GM12878 (cell line): Measurements from ENCODE around the gene CYS1. TPM values are rescaled to one million over a fixed set of nuclear protein-coding genes. Genes with fewer than 3 reads are reported as not detected.

Source experiments
- ATAC-seq: fragments of 200-7000 bp; cut with Tn5 transposase; 3 replicates; pipeline ENCODE4 v1.9.1; 2020; ENCODE audit warnings: mild to moderate bottlenecking, moderate library complexity
- BruUV-seq: library from RNA; stranded (reverse); fragments of 400-500 nt; replicated peaks from 2 replicates; lab custom pipeline; 2021; lab: Mats Ljungman, UMichigan
- CTCF ChIA-PET: fragments of 300-600 bp; sonication (Branson Sonifier 250); formaldehyde crosslinking; extraction: SDS; loops from one replicate; lab custom pipeline; 2021; ENCODE audit warnings: inconsistent platforms; lab: Yijun Ruan, JAX
- POLR2A ChIA-PET: fragments of 350-600 bp; formaldehyde crosslinking; extraction: SDS; loops from one replicate; lab custom pipeline; 2021; ENCODE audit warnings: inconsistent platforms; lab: Charles Lee
- RAD21 ChIA-PET: fragments of 300-600 bp; sonication (Branson Sonifier 250); formaldehyde crosslinking; loops from one replicate; lab custom pipeline; 2023; ENCODE audit warnings: antibody characterized with exemption; ENCODE audit not compliant: unreplicated experiment; lab: Charles Lee
- SMC1A ChIA-PET: fragments of 300-600 bp; sonication (Branson Sonifier 250); formaldehyde crosslinking; loops from one replicate; lab custom pipeline; 2023; ENCODE audit not compliant: unreplicated experiment, uncharacterized antibody; lab: Charles Lee
- DNase-seq: peaks from one replicate; pipeline ENCODE4 v3.0.0-alpha.2; 2011; ENCODE audit warnings: low read depth, low spot score
- FAIRE-seq: peaks from 3 replicates; lab custom pipeline; 2011; peaks lifted over from hg19 to GRCh38; lab: Jason Lieb, UNC
- H2AFZ ChIP-seq: 2 replicates; pipeline ENCODE4 v1.6.0; 2011; ENCODE audit warnings: low read depth, low read length, control low read depth; ENCODE audit not compliant: control insufficient read depth
- H3K27ac ChIP-seq: 2 replicates; pipeline ENCODE4 v1.5.1; 2011; ENCODE audit warnings: control low read depth; ENCODE audit not compliant: control insufficient read depth, insufficient read depth
- H3K27me3 ChIP-seq, 2 experiments: replicated peaks in 1 of 2; 2 replicates each; pipeline versions ENCODE4 v1.6.0 to v1.6.1; 2011; ENCODE audit warnings: low read length in 1 of 2; ENCODE audit not compliant: control insufficient read depth in 2 of 2, insufficient read depth in 2 of 2
- H3K36me3 ChIP-seq, 2 experiments: 2 replicates each; pipeline ENCODE4 v1.5.1; 2011; ENCODE audit warnings: low read length in 1 of 2; ENCODE audit not compliant: control insufficient read depth in 2 of 2, insufficient read depth in 2 of 2
- H3K4me1 ChIP-seq: 2 replicates; pipeline ENCODE4 v1.6.1; 2011; ENCODE audit warnings: mild to moderate bottlenecking, low read length, moderate library complexity, mixed read lengths; ENCODE audit not compliant: control insufficient read depth, insufficient read depth
- H3K4me2 ChIP-seq: 2 replicates; pipeline ENCODE4 v1.6.0; 2011; ENCODE audit warnings: control low read depth; ENCODE audit not compliant: control insufficient read depth, insufficient read depth
- H3K4me3 ChIP-seq: fragments of 200-600 bp; sonication (generic); 2 replicates; pipeline ENCODE4 v1.5.1; 2016
- H3K79me2 ChIP-seq: 2 replicates; pipeline ENCODE4 v1.6.0; 2011; ENCODE audit warnings: low read length; ENCODE audit not compliant: control insufficient read depth, insufficient read depth
- H3K9ac ChIP-seq: 2 replicates; pipeline ENCODE4 v1.8.0; 2011; ENCODE audit warnings: low read length, control low read depth, mixed read lengths; ENCODE audit not compliant: control insufficient read depth, insufficient read depth
- H3K9me3 ChIP-seq: replicated peaks from 3 replicates; pipeline ENCODE4 v1.5.1; 2011; ENCODE audit warnings: mild to moderate bottlenecking, low read length; ENCODE audit not compliant: control insufficient read depth, insufficient read depth
- H4K20me1 ChIP-seq: 2 replicates; pipeline ENCODE4 v1.6.0; 2011; ENCODE audit not compliant: control insufficient read depth, insufficient read depth
- BCL11A ChIP-seq: IDR thresholded peaks from 2 replicates; pipeline ENCODE4 v1.6.1; 2011; ENCODE audit warnings: low read depth, low read length
- BCLAF1 ChIP-seq: fragments of 450-650 bp; IDR thresholded peaks from 2 replicates; pipeline ENCODE4 v1.6.1; 2017; ENCODE audit warnings: antibody characterized with exemption, mild to moderate bottlenecking, moderate library complexity
- BHLHE40 ChIP-seq, 2 experiments: fragments of 450-650 bp in 1 of 2; IDR thresholded peaks; 2 replicates each; pipeline ENCODE4 v1.6.1; 2011 to 2017; ENCODE audit warnings: low read depth in 2 of 2, borderline replicate concordance in 1 of 2, improper control_type of control experiment in 1 of 2, low read length in 1 of 2, mild to moderate bottlenecking in 1 of 2
- BMI1 ChIP-seq: fragments of 450-650 bp; IDR thresholded peaks from 2 replicates; pipeline ENCODE4 v1.6.1; 2016; ENCODE audit warnings: mild to moderate bottlenecking, moderate library complexity, borderline replicate concordance
- FOS ChIP-seq: IDR thresholded peaks from 3 replicates; pipeline ENCODE4 v1.6.1; 2011; ENCODE audit warnings: borderline replicate concordance; ENCODE audit not compliant: insufficient read length; ENCODE audit errors: extremely low read depth
- KAT2A ChIP-seq: conservative IDR thresholded peaks from 2 replicates; pipeline ENCODE4 v1.6.1; 2011; ENCODE audit warnings: low read depth, low read length; ENCODE audit not compliant: control insufficient read depth
- NFIC ChIP-seq: IDR thresholded peaks from 2 replicates; pipeline ENCODE4 v1.6.1; 2012; ENCODE audit warnings: low read depth, mild to moderate bottlenecking, inconsistent platforms, low read length, moderate library complexity
- PAX5 ChIP-seq: IDR thresholded peaks from 2 replicates; pipeline ENCODE4 v1.6.1; 2011; ENCODE audit warnings: low read depth, low read length, borderline replicate concordance
- RUNX3 ChIP-seq: IDR thresholded peaks from 2 replicates; pipeline ENCODE4 v1.6.1; 2012; ENCODE audit warnings: low read length, inconsistent platforms
- SIX5 ChIP-seq: IDR thresholded peaks from 2 replicates; pipeline ENCODE4 v1.6.1; 2011; ENCODE audit warnings: mild to moderate bottlenecking, low read depth, low read length, moderate library complexity; ENCODE audit not compliant: severe bottlenecking
- SMAD5 ChIP-seq: IDR thresholded peaks from 2 replicates; pipeline ENCODE4 v1.6.1; 2016; ENCODE audit warnings: antibody characterized with exemption, low read depth
- SUZ12 ChIP-seq: fragments of 200-600 bp; sonication (generic); IDR thresholded peaks from one replicate; pipeline ENCODE4 v1.6.1; 2018; ENCODE audit warnings: antibody characterized with exemption, mild to moderate bottlenecking; ENCODE audit not compliant: unreplicated experiment
- TCF12 ChIP-seq: IDR thresholded peaks from 2 replicates; pipeline ENCODE4 v1.6.1; 2011; ENCODE audit warnings: low read depth, mild to moderate bottlenecking, low read length
- YBX1 ChIP-seq: fragments of 450-650 bp; IDR thresholded peaks from 2 replicates; pipeline ENCODE4 v1.6.1; 2016; ENCODE audit warnings: antibody characterized with exemption
- ZNF207 ChIP-seq: fragments of 450-650 bp; IDR thresholded peaks from 2 replicates; pipeline ENCODE4 v1.6.1; 2014; ENCODE audit warnings: antibody characterized with exemption, mild to moderate bottlenecking, borderline replicate concordance
- ZNF384 ChIP-seq: IDR thresholded peaks from 2 replicates; pipeline ENCODE4 v1.6.1; 2012; ENCODE audit warnings: low read depth, mild to moderate bottlenecking, low read length, improper control_type of control experiment, borderline replicate concordance
- WGBS: methylation state at CpG from one replicate; pipeline ENCODE4 v1.1.6; 2016; ENCODE audit warnings: low lambda C conversion rate; ENCODE audit not compliant: insufficient replicate concordance, insufficient coverage; ENCODE audit errors: missing lambda C conversion rate; 5-methylcytosine and 5-hydroxymethylcytosine counted together
- in situ Hi-C: fragments of 300-500 bp; cut with MboI; formaldehyde crosslinking; loops from 9 replicates; pipeline ENCODE4 v1.14.3; 2018; ENCODE audit warnings: mixed read lengths
- intact Hi-C: fragments of 100-400 bp; cut with micrococcal nuclease; formaldehyde crosslinking; loops from one replicate; pipeline ENCODE4 v1.14.2; 2022; ENCODE audit not compliant: unreplicated experiment
- polyA plus RNA-seq, 11 experiments: library from polyadenylated mRNA; depleted of rRNA in 4 of 11; unstranded in 6 of 11; stranded (reverse) in 5 of 11; fragments of >200 nt; fragmentation: Nextera tagmentation in 4 of 11; fragmentation: Illumina TruSeq in 1 of 11; extraction: Ambion mirVana in 4 of 11; extraction: Trizol in 1 of 11; gene quantifications; 1 replicate in 1 of 11; 2 replicates in 10 of 11; pipeline versions ENCODE4 v1.2.1 to v1.2.3, GENCODE V29; 2011 to 2016; ENCODE audit warnings: inconsistent platforms in 2 of 11, missing spikeins in 2 of 11, low read depth in 1 of 11
- total RNA-seq, 4 experiments: library from RNA; depleted of rRNA in 3 of 4; stranded (reverse); fragments of >200 nt in 3 of 4; fragmentation: Illumina TruSeq in 1 of 4; extraction: Trizol in 1 of 4; gene quantifications; 2 replicates each; pipeline versions ENCODE4 v1.2.1 to v1.2.3, GENCODE V29; 2013 to 2021
- TF ChIP-seq, protein P1 (sequence below): fragments of 450-650 bp; IDR thresholded peaks from 2 replicates; pipeline ENCODE4 v1.6.1; 2017; ENCODE audit warnings: low read depth, mild to moderate bottlenecking, moderate library complexity
- TF ChIP-seq, protein P2 (sequence below): fragments of 450-650 bp; IDR thresholded peaks from 2 replicates; pipeline ENCODE4 v1.6.1; 2016; ENCODE audit warnings: mild to moderate bottlenecking

Gene CYS1
- total and polyA plus RNA-seq, 10 of the 15 experiments (the other 5 are each of a cell fraction or from before 2014, with no cell fraction given) = 0.35 to 6.4 (median 2.5) TPM

GRCh38 chr2:10059552-10060335 is 20.5 kb downstream of the CYS1 start:
- SMC1A ChIA-PET = interaction anchor here (1.2 kb wide), 1 partner anchor 11 kb away, joined by 3 read pairs; no protein-coding TSS in a partner anchor
- Histone ChIP-seq H3K27ac (no peak overlapping the region), H4K20me1 (no peaks in the 10 kb centered on the region), H3K79me2 (no peaks in the 10 kb centered on the region), H3K4me2 (no peak overlapping the region), H3K9ac (no peak overlapping the region), H3K36me3 (no peaks in the 10 kb centered on the region), H3K9me3 (no peaks in the 10 kb centered on the region), H3K27me3 (no peaks in the 10 kb centered on the region; a peak in 1 of 4 replicates), H2AFZ (no peak overlapping the region), H3K4me3 (no peak overlapping the region), H3K4me1 (no peaks in the 10 kb centered on the region)
- no TSS peak for BruUV-seq
- no peak for ATAC-seq
- DNase-seq = no peak
- 72% methylated on average over 20 of the region's 20 CpGs for WGBS
- CTCF ChIA-PET = interaction anchor here (1.3 kb wide), 1 partner anchor 19 kb away, joined by 3 read pairs; no protein-coding TSS in a partner anchor
- intact Hi-C loops (no loop called here), in situ Hi-C loops (no loop called here)
- RAD21 ChIA-PET = no interaction called here
- POLR2A ChIA-PET = interaction anchor here (0.5 kb wide), 1 partner anchor 19 kb away, joined by 4 read pairs; no protein-coding TSS in a partner anchor
- FAIRE-seq = no peak
- TF ChIP-seq, protein P1, sequence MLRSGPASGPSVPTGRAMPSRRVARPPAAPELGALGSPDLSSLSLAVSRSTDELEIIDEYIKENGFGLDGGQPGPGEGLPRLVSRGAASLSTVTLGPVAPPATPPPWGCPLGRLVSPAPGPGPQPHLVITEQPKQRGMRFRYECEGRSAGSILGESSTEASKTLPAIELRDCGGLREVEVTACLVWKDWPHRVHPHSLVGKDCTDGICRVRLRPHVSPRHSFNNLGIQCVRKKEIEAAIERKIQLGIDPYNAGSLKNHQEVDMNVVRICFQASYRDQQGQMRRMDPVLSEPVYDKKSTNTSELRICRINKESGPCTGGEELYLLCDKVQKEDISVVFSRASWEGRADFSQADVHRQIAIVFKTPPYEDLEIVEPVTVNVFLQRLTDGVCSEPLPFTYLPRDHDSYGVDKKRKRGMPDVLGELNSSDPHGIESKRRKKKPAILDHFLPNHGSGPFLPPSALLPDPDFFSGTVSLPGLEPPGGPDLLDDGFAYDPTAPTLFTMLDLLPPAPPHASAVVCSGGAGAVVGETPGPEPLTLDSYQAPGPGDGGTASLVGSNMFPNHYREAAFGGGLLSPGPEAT = no peak
- no peak for TF ChIP-seq BHLHE40 (IDR thresholded peaks at IDR 0.05; ENCODE audit: borderline replicate concordance in 1 of 2, low read depth in 2 of 2, low read length in 1 of 2)
- no peak for TF ChIP-seq BCLAF1
- no peak for TF ChIP-seq RUNX3
- TF ChIP-seq FOS = no peak
- TF ChIP-seq KAT2A = no peak
- no peak for TF ChIP-seq NFIC
- no peak for TF ChIP-seq BMI1
- TF ChIP-seq ZNF207 = no peak
- TF ChIP-seq YBX1 = no peak
- no peak for TF ChIP-seq ZNF384
- TF ChIP-seq, protein P2, sequence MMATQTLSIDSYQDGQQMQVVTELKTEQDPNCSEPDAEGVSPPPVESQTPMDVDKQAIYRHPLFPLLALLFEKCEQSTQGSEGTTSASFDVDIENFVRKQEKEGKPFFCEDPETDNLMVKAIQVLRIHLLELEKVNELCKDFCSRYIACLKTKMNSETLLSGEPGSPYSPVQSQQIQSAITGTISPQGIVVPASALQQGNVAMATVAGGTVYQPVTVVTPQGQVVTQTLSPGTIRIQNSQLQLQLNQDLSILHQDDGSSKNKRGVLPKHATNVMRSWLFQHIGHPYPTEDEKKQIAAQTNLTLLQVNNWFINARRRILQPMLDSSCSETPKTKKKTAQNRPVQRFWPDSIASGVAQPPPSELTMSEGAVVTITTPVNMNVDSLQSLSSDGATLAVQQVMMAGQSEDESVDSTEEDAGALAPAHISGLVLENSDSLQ = no peak
- no peak for TF ChIP-seq SIX5
- TF ChIP-seq BCL11A = no peak
- TF ChIP-seq SUZ12 = no peak
- no peak for TF ChIP-seq TCF12
- TF ChIP-seq SMAD5 = no peak
- TF ChIP-seq PAX5 = no peak
